HG03045 (cell line): Measurements from ENCODE around the gene CDRT4.

Experiments
- ATAC-seq: cut with Tn5 transposase; IDR thresholded peaks from one replicate; pipeline ENCODE4 v1.9.1; 2021; ENCODE audit warnings: mild to moderate bottlenecking, moderate library complexity; ENCODE audit not compliant: unreplicated experiment

The CDRT4 gene

GRCh38 chr17:15398291-15398690 lies 69.1 kb downstream of the CDRT4 start:
- ATAC-seq: no peak

- ATAC-seq: no peak
These were observed 69.8 kb downstream of the CDRT4 start for GRCh38 chr17:15397620-15398019.

- ATAC-seq: no peak
These were observed 72.3 kb downstream of the CDRT4 start for GRCh38 chr17:15395091-15395490.

- no peak for ATAC-seq
These were observed 74.0 kb downstream of the CDRT4 start for GRCh38 chr17:15393414-15393813.

GRCh38 chr17:15392326-15392741 lies 75.1 kb downstream of the CDRT4 start:
- no peak for ATAC-seq

GRCh38 chr17:15388356-15389041 lies 78.9 kb downstream of the CDRT4 start:
- ATAC-seq: no peak

- no peak for ATAC-seq
These were observed 81.3 kb downstream of the CDRT4 start for GRCh38 chr17:15386083-15386482.
